Ishikawa (cell line): Measurements from ENCODE around the gene SNRNP48.

Experiments used
- FOXM1 ChIP-seq: IDR thresholded peaks from 2 replicates; pipeline ENCODE4 v1.6.1; 2012; ENCODE audit warnings: low read depth, borderline replicate concordance
- RAD21 ChIP-seq: IDR thresholded peaks from 2 replicates; pipeline ENCODE4 v1.6.1; 2012; ENCODE audit warnings: low read depth

DNA sequence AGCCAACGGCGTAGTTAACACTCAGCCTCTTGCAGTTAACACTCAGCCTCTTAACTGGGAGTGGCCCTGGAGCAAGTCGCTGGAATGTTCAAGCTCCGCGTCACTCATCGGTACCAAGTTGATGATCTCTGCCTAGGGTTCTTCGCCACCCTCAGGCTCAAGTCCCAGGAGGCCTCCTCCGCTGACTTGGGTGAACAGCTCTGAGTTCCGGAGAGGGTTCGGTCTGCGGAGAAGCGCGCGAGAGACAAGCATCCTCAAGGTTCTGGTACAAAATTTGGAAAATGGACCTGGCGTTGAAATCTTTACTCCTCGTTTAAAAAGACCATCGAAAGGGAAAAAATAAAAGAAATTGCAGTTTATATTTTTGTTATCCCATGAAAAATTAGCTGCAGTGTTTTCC, 49.4 kb upstream of the SNRNP48 start:
- TF ChIP-seq RAD21, result no peak
- no peak for TF ChIP-seq FOXM1
